Measurements from ENCODE around the gene PYCR2.
"Not testable (repeated sequence)": the region's sequence is repeated elsewhere in the genome, so short reads cannot be mapped to it uniquely, and the experiment has no call there.

Gene PYCR2

DNA sequence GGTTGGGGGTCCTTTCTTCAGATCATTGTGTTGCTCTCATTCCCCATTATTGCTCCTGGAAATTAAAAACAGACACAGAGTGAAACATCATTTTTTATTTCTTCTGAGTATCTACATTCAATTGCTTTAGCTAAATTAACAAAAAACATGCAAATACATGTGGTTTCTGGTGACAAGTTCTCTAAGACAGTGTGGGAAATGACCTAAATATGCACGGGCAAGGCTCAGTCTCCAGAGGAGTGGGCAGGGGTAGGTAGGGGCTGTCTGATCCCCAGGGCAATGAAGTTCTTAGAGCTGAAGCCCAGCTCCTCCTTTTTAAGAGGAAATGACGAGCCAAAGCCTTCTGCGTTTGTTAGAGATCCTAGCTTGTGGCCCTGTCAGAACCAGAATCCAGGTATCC, 12.5 kb upstream of the PYCR2 start:
- no peak for TF ChIP-seq CTCF (IDR thresholded peaks at IDR 0.05; ENCODE audit: control insufficient read depth, extremely low read depth, insufficient read depth)
- no peak for DNase-seq (ENCODE audit: low read depth)

DNA sequence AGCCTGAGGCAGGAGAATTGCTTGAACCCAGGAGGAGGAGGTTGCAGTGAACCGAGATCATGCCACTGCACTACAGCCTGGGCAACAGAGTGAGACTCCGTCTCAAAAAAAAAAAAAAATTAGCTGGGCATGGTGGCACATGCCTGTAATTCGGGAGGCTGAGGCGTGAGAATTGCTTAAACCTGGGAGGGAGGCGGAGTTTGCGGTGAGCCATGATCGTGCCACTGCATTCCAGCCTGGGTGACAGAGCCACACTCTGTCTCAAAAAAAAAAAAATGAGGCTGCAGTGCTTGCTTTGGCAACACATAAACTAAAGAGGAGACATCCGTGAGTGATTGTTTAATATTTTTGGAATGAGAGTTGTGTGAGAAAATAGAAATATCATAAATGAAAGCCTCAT, 12.0 kb upstream of the PYCR2 start:
- not testable (repeated sequence) for DNase-seq (ENCODE audit: low read depth); H3K4me3 ChIP-seq (ENCODE audit: low read depth, low read length)

More for the DNA sequence above, 12.5 kb upstream of the PYCR2 start:
- H3K4me3 ChIP-seq (ENCODE audit: low read depth, low read length) = no peak overlapping the region

GRCh38 chr1:225934711-225935110, 10.7 kb upstream of the PYCR2 start:
- no peak for TF ChIP-seq CTCF (IDR thresholded peaks at IDR 0.05; ENCODE audit: control insufficient read depth, extremely low read depth, insufficient read depth)
- no peak for DNase-seq (ENCODE audit: low read depth)
- no peak overlapping the region for H3K4me3 ChIP-seq (ENCODE audit: low read depth, low read length)

DNA sequence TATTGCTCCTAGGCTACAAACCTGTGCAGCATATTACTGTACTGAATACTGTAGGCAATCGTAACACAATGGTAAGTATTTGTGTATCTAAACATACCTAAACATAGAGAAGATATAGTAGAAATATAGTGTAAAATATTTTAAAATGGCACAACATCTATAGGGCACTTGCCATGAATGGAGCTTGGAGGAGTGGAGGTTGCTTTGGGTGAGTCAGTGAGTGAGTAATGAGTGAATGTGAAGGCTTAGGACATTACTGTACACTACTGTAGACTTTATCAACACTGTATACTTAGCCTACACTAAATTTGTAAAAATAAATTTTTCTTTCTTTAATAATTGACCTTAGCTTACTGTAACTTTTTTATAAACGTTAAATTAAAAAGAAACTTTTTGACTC, 9.0 kb upstream of the PYCR2 start:
- no peak overlapping the region for H3K4me3 ChIP-seq (ENCODE audit: low read depth, low read length)
- DNase-seq (ENCODE audit: low read depth) = no peak
- no peak for TF ChIP-seq CTCF (IDR thresholded peaks at IDR 0.05; ENCODE audit: control insufficient read depth, extremely low read depth, insufficient read depth)

DNA sequence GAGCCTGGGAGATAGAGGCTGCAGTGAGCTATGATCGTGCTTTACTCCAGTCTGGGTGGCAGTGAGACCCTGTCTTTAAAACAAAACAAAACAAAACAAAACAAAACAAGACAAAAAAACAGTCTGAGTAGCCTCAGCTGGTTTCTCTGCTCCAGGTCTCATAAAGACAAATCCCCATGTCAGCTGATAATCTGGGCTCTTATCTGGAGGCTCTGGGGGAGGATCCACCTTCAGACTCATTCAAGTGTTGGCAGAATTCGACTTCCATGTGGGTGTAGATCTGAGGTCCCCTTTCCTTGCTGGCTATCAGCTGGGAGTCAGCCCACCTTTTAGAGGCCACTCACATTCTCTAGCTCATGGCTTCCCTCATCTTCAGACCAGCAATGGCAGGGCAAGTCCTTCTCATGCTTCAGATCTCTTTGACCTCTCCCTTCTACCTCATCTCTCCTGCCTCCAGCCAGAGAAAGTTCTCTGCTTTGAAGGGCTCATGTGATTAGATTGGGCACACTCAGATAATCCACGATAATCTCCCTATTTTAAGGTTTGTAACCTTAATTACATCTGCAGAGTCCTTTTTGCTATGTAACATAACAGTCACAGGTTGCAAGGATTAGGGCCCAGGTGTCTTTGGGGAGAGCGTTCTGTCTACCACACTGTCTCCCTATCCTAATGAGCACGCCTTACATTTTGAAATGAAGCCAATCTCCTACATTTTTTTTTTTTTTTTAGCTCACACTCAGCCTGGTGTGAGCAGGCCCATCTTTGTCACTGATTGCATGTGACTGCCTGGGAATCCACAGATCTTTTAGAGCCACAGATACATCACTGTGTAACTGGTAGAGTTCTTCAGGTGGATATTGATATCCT, 7.5 kb upstream of the PYCR2 start:
- no peak overlapping the region for H3K4me3 ChIP-seq (ENCODE audit: low read depth, low read length)
- no peak for TF ChIP-seq CTCF (IDR thresholded peaks at IDR 0.05; ENCODE audit: control insufficient read depth, extremely low read depth, insufficient read depth)
- no peak for DNase-seq (ENCODE audit: low read depth)

GRCh38 chr1:225930566-225930965, 6.5 kb upstream of the PYCR2 start:
- H3K4me3 ChIP-seq (ENCODE audit: low read depth, low read length) = no peak overlapping the region
- DNase-seq (ENCODE audit: low read depth) = no peak
- no peak for TF ChIP-seq CTCF (IDR thresholded peaks at IDR 0.05; ENCODE audit: control insufficient read depth, extremely low read depth, insufficient read depth)

DNA sequence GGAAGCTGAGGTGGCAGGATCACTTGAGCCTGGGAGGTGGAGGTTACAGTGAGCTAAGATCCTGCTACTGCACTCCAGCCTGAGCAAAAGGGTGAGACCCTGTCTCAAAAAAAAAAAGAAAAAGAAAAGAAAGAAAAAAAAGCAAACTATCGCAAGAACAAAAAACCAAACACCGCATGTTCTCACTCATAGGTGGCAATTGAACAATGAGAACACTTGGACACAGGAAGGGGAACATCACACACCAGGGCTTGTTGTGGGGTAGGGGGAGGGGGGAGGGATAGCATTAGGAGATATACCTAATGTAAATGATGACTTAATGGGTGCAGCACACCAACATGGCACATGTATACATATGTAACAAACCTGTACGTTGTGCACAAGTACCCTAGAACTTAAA, 5.4 kb upstream of the PYCR2 start:
- not testable (repeated sequence) for H3K4me3 ChIP-seq (ENCODE audit: low read depth, low read length); DNase-seq (ENCODE audit: low read depth)
